CD4-positive, alpha-beta T cell treated with Interleukin-17A for 4 hours (primary cell): ENCODE measurements around the gene HIGD2A.

Experiments used
- DNase-seq: peaks from one replicate; pipeline ENCODE4 v3.0.0-alpha.2; 2020; ENCODE audit warnings: mixed read lengths

HIGD2A gene

DNA sequence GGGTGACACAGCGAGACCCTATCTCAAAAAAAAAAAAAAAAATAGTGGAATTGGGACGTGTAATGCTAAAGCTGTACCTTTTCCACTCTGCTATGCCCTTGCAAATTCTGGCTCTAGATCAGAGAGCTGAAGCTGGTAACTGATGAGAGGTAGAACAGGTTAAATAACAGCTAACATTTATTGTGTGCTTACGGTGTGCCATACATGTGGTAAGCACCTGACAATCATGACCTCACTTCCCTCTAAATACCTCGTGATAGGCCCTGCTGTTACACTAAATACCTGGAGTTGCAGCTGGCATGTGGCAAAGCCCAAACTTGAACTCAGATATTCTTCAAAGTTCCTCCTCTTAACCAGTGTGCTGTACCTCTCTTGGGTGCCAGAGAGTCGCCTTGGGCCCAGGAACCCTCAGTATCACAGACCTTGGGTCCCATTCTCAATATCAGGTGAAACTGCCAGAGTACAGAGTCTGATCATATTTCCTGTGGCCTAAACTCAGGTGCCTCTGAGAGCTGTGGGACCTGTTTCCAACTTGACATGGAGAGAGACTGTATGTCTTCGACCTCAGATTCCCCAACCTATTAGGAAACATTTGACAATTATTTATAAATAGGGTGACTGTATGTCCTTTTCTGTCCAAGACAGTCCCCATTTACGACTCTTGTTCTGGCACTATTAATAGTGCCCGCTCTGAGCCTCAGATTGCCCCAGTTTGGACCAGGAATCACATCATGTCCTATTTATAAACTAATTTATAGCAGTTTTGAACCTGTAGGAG lies 18.4 kb upstream of the HIGD2A start:
- DNase-seq: no peak

- no peak for DNase-seq
These were observed 16.7 kb upstream of the HIGD2A start for GRCh38 chr5:176371621-176372539.

GRCh38 chr5:176373100-176373818 lies 15.3 kb upstream of the HIGD2A start:
- DNase-seq: no peak

DNA sequence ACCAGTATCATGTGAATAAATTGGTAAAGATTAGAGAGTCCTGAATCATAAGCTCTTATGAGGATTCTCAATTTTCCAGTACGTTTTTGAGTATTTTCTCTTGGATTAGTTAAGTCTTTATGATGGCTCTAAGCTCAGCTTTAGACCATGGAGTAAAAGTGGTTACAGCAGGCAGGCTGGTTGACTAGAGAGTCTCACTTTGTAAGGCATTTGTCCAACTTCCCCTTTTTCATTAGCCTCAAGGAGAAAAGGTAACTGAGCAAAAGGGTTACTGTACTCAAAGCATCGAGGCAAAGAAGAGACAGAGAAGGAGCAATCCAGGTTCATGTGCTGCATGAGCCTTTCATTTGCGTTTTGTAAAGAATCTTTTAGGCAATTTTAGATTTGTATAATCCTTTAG lies 8.7 kb upstream of the HIGD2A start:
- DNase-seq: no peak

- DNase-seq: no peak
These were observed 7.1 kb upstream of the HIGD2A start for GRCh38 chr5:176381423-176381822.

DNA sequence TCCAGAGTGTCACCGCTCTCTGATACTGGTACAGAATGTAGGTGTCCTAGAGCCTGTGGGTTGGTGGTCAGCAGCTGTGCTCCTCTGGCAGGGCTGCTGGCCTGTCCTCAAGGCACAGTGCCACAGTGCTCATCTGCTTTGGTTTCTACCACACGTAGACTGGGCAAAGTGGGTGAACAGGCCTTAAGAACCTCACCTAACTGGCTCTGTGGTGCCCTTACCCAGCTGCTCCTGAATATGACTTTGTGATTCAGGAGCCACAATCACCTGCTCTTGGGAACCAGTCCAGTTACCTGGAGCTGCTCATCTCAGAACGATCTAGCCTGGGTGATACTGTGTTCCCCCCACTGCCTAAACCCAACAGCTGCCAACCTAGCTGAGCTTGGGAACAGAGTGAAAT lies 6.6 kb upstream of the HIGD2A start:
- no peak for DNase-seq

DNA sequence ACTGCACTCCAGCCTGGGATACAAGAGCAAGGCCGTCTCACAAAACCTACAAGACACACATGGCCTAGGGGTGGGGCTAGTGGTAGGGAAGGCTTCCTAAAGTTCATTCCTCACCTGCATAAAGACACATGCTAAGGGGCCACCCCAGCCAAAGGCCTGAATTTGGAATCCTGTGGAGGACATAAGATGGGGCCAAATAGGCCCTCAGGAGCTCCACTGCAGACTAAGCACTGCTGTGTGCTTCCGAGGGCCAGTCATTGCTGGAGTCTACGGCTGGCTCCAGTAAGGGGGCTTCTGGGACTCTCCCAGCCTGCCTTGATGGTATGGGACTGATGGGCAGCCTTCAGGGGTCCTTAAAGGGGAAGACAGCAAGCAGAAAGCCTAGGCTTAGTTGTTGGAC lies 5.8 kb upstream of the HIGD2A start:
- DNase-seq: no peak

DNA sequence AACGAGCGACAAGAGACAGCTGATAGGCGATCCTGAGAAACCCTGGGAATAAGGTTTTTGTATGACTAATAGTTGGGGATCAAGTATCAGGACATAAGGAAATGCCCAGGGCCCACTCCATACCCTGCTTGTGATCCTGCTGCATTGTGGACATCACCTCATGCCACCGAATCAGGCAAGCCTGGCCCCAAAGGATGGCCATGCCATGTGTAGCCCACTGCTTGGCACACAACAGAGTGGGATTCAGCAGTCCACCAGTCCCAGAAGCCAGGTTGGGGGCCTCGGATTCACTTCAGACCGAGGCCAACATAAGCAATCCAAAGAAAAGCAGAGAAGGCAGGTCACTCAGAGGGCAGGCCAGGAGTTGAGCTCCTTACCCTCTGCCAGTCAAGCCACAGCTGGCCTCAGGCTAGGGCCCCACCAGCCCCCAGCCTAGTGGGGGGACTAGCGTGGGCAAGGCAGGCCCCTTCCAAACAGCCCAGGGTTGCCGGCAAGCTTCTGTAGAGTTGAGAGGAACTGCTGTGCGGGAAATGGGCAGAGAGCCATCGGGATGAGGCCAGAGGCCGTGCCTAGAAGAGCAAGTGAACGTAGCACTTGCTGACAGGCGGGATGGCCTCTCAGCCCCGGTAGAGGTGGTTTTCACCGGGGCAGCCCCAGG lies 5.2 kb upstream of the HIGD2A start:
- no peak for DNase-seq

- no peak for DNase-seq
These were observed 4.6 kb upstream of the HIGD2A start for GRCh38 chr5:176383961-176384360.

- DNase-seq: no peak
These were observed 4.1 kb upstream of the HIGD2A start for GRCh38 chr5:176384366-176384930.

DNA sequence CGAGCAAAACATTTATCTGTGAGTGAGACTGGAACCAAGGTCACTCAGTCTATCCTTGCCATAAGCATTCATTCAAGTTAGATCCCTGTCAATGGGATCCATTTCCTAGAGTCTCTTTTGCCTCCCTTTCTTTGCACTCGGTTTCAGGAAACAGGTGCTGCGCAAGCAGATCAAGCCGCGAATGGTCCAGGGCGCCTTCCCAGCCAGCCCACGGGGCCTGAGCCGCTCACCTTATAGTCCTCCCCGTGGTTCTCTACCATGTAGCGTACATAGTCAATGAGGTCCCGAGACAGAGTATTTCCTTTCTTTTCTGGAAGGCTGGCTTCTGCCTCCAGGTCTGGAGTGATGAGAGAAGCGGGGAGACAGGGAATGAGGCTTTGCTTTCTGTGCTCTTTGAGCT lies 3.6 kb upstream of the HIGD2A start:
- no peak for DNase-seq

- DNase-seq: no peak
These were observed 2.1 kb upstream of the HIGD2A start for GRCh38 chr5:176386491-176386890.

GRCh38 chr5:176387384-176387925 lies 1.1 kb upstream of the HIGD2A start:
- DNase-seq: no peak

DNA sequence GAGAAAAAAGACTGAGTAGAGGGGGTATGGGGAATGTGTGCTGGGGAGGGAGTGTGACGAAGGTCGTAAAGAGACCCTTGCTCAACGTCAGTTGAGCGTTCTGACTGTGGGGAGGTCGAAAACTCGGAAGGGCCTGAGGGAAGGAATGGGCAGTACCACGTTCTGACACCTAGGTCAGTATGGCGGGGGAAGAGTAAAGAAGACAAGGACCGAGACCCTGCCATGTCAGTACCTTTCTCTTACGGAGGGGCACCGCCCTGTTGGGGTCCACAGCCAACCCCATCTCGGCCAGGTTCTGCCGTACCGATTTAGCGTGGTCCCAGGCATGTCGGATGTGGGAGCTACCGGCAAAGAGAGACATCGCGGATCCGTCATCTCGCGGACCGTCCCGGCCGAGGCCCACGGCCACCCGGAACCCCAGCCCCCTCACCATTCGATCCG lies 528 bp upstream of the HIGD2A start:
- DNase-seq: no peak

GRCh38 chr5:176389135-176390123 lies 878 bp downstream of the HIGD2A start:
- DNase-seq: no peak

- no peak for DNase-seq
These were observed 2.9 kb downstream of the HIGD2A start for GRCh38 chr5:176391479-176391878.

DNA sequence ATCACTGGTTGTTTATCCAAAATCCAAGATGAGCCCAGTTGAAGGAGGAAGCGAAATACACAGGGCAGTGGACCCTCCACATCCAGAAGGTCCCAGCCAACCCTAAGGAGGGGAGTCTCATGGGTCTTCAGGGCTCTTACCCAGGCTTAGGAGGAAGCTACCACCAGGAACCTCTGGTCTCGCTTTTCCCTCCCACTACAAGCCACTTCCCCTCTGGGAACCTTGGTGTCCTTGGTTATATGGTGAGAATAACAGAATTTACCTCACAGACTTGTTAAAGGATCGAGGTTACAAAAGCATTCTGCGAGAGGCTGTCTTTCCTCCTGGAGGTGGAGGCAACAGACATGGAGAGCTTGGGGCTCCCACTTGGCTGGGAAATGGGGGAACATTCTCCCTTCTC lies 3.4 kb downstream of the HIGD2A start:
- no peak for DNase-seq

- DNase-seq: no peak
These were observed 4.0 kb downstream of the HIGD2A start for GRCh38 chr5:176392526-176392925.

- no peak for DNase-seq
These were observed 5.5 kb downstream of the HIGD2A start for GRCh38 chr5:176394096-176394495.

- no peak for DNase-seq
These were observed 6.5 kb downstream of the HIGD2A start for GRCh38 chr5:176394881-176395675.
